ENCODE measurements around the gene FAR2. TPM values are rescaled to one million over a fixed set of nuclear protein-coding genes. Genes with fewer than 3 reads are reported as not detected.
A peak's percentile ranks its signal among the peaks of the same experiment; 100 is the strongest.

FAR2 gene
- total and polyA plus RNA-seq, 2 donors (not counting 1 experiment from before 2014, with no cell fraction given) = 9.2 to 10.2 TPM

DNA sequence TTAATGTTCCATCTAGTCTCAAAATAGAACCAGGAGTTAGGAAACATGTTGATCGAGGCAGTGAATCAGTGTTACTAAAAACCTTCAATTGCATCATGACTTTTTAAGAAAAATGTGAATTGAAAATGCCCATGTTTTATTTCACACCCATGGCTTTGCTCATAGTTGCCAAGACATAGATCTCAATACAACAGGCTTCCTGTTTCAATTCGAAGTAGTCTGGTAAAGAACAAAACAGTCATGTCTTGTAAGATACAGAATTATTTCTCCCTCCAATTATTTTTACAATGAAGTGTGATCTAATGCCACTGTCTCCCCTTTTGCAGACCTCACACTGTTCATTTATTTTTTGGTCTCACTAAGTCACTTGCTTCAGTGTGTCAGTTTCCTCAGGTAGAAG, 44.6 kb upstream of the FAR2 start:
- no peaks in the 10 kb centered on the region for H3K36me3 ChIP-seq (ENCODE audit: control insufficient read depth, insufficient read depth, low read length)
- no peak overlapping the region for H3K27ac ChIP-seq (ENCODE audit: insufficient read depth, low read length)
- no peaks in the 10 kb centered on the region for H3K4me1 ChIP-seq (ENCODE audit: control insufficient read depth, extremely low read depth, insufficient read depth, low read length)
- no peaks in the 10 kb centered on the region for H3K79me2 ChIP-seq (ENCODE audit: control insufficient read depth, insufficient read depth, low read length)
- H3K4me3 ChIP-seq (replicated peaks in 1 of 4; ENCODE audit: control extremely low read depth in 1 of 4, insufficient read depth in 1 of 4, low read depth in 3 of 4, low read length in 4 of 4) = no peak overlapping the region
- no peak overlapping the region for H2AFZ ChIP-seq (ENCODE audit: low read length)
- DNase-seq (ENCODE audit: low read depth in 2 of 2) = no peak
- no peak overlapping the region for H3K9ac ChIP-seq (ENCODE audit: insufficient read depth, low read length)
- no peak for TF ChIP-seq EZH2 (IDR thresholded peaks at IDR 0.05; ENCODE audit: low read length, missing control alignments)
- TF ChIP-seq, protein P1, sequence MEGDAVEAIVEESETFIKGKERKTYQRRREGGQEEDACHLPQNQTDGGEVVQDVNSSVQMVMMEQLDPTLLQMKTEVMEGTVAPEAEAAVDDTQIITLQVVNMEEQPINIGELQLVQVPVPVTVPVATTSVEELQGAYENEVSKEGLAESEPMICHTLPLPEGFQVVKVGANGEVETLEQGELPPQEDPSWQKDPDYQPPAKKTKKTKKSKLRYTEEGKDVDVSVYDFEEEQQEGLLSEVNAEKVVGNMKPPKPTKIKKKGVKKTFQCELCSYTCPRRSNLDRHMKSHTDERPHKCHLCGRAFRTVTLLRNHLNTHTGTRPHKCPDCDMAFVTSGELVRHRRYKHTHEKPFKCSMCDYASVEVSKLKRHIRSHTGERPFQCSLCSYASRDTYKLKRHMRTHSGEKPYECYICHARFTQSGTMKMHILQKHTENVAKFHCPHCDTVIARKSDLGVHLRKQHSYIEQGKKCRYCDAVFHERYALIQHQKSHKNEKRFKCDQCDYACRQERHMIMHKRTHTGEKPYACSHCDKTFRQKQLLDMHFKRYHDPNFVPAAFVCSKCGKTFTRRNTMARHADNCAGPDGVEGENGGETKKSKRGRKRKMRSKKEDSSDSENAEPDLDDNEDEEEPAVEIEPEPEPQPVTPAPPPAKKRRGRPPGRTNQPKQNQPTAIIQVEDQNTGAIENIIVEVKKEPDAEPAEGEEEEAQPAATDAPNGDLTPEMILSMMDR (conservative IDR thresholded peaks at IDR 0.05 in 1 of 2, IDR thresholded peaks at IDR 0.05 in 1 of 2; ENCODE audit: low read depth in 1 of 2, low read length in 2 of 2) = no peak
- H3K9me3 ChIP-seq (ENCODE audit: control insufficient read depth, insufficient read depth, low read depth, low read length) = no peaks in the 10 kb centered on the region
- no peaks in the 10 kb centered on the region for H4K20me1 ChIP-seq (ENCODE audit: control insufficient read depth, extremely low read depth, insufficient read depth, low read length)
- no peaks in the 10 kb centered on the region for H3K27me3 ChIP-seq (ENCODE audit: control insufficient read depth, insufficient read depth, low read length)
- no peak overlapping the region for H3K4me2 ChIP-seq (ENCODE audit: extremely low read depth, insufficient read depth, low read length)

DNA sequence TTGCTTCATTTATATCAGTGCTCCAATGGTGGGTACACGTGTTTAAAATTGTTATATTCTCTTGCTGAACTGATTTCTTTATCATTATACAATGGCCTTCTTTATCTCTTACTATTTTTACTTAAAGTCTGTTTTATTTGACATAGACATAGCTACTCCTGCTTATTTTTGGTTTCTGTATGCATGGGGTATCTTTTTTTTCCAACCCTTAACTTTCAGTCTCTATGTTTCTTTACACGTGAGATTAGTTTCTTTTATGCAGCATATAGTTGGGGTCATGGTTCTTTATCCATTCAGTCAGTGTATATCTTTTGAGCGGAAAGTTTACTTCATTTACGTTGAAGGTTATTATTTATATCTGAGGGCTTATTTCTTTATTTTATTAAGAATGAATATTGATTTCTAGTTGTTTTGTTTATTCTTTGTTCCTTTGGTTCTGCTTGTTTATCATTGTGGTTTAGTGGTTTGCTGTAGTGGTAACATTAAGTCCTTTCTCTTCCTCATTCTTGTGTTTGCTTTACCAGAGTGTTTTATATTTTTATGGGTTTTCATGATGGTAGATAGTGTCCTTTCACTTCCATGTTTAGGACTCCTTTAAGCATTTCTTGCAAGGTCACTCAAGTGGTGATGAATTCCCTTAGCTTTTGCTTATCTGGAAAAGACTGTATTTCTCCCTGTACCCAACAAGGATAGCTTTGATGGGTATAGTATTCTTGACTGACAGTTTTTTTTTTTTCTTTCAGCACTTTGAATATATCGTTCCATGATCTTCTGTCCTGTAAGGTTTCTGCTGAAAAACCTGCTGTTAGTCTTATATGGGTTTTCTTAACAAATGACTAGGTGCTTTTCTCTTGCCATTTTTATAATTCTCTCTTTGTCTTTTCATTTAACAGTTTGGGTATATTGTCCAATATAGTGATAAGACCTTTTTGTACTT, 38.3 kb upstream of the FAR2 start:
- TF ChIP-seq, protein P1 (conservative IDR thresholded peaks at IDR 0.05 in 1 of 2, IDR thresholded peaks at IDR 0.05 in 1 of 2; ENCODE audit: low read depth in 1 of 2, low read length in 2 of 2) = no peak
- TF ChIP-seq EZH2 (IDR thresholded peaks at IDR 0.05; ENCODE audit: low read length, missing control alignments) = no peak
- Histone ChIP-seq H2AFZ (ENCODE audit: low read length) (no peak overlapping the region), H3K4me3 (replicated peaks in 1 of 4; ENCODE audit: control extremely low read depth in 1 of 4, insufficient read depth in 1 of 4, low read depth in 3 of 4, low read length in 4 of 4) (no peak overlapping the region), H3K9ac (ENCODE audit: insufficient read depth, low read length) (no peak overlapping the region), H3K27ac (ENCODE audit: insufficient read depth, low read length) (no peak overlapping the region), H3K36me3 (ENCODE audit: control insufficient read depth, insufficient read depth, low read length) (no peaks in the 10 kb centered on the region), H3K79me2 (ENCODE audit: control insufficient read depth, insufficient read depth, low read length) (no peaks in the 10 kb centered on the region), H3K4me2 (ENCODE audit: extremely low read depth, insufficient read depth, low read length) (no peak overlapping the region), H3K9me3 (ENCODE audit: control insufficient read depth, insufficient read depth, low read depth, low read length) (no peaks in the 10 kb centered on the region), H3K27me3 (ENCODE audit: control insufficient read depth, insufficient read depth, low read length) (no peaks in the 10 kb centered on the region), H4K20me1 (ENCODE audit: control insufficient read depth, extremely low read depth, insufficient read depth, low read length) (no peaks in the 10 kb centered on the region), H3K4me1 (ENCODE audit: control insufficient read depth, extremely low read depth, insufficient read depth, low read length) (no peaks in the 10 kb centered on the region)
- DNase-seq (ENCODE audit: low read depth in 2 of 2) = no peak

DNA sequence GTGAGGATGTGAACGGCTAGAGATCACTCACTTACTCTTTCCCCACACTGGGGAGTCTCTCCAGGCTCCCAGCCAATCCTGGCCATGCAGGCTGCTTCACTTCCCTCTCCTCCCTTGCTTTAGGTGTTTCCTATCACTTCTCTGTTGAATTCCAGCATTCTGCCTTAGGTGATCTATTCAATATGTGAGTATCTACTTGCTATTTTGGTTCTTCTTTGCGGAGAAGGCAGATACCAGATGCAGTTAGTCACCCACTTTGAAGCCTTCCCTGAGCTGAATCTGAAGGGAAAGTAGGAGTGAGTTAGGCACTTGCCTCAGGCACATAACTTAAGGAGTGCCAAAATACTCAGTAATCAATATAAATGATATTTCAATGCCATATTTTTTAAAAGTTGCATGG, 36.0 kb upstream of the FAR2 start:
- Histone ChIP-seq H3K36me3 (ENCODE audit: control insufficient read depth, insufficient read depth, low read length) (no peaks in the 10 kb centered on the region), H4K20me1 (ENCODE audit: control insufficient read depth, extremely low read depth, insufficient read depth, low read length) (no peaks in the 10 kb centered on the region), H3K9me3 (ENCODE audit: control insufficient read depth, insufficient read depth, low read depth, low read length) (no peaks in the 10 kb centered on the region), H3K79me2 (ENCODE audit: control insufficient read depth, insufficient read depth, low read length) (no peaks in the 10 kb centered on the region), H3K27ac (ENCODE audit: insufficient read depth, low read length) (no peak overlapping the region), H3K4me1 (ENCODE audit: control insufficient read depth, extremely low read depth, insufficient read depth, low read length) (no peaks in the 10 kb centered on the region), H2AFZ (ENCODE audit: low read length) (no peak overlapping the region), H3K4me2 (ENCODE audit: extremely low read depth, insufficient read depth, low read length) (no peak overlapping the region), H3K4me3 (replicated peaks in 1 of 4; ENCODE audit: control extremely low read depth in 1 of 4, insufficient read depth in 1 of 4, low read depth in 3 of 4, low read length in 4 of 4) (no peak overlapping the region), H3K27me3 (ENCODE audit: control insufficient read depth, insufficient read depth, low read length) (no peaks in the 10 kb centered on the region), H3K9ac (ENCODE audit: insufficient read depth, low read length) (no peak overlapping the region)
- no peak for TF ChIP-seq EZH2 (IDR thresholded peaks at IDR 0.05; ENCODE audit: low read length, missing control alignments)
- TF ChIP-seq, protein P1 (conservative IDR thresholded peaks at IDR 0.05 in 1 of 2, IDR thresholded peaks at IDR 0.05 in 1 of 2; ENCODE audit: low read depth in 1 of 2, low read length in 2 of 2) = no peak
- peak in 1 of 2 donors; percentile 64 for DNase-seq (ENCODE audit: low read depth in 2 of 2)

Data from fibroblast of lung (primary cell).